ENCODE results near the gene NRXN3.

The NRXN3 gene

DNA sequence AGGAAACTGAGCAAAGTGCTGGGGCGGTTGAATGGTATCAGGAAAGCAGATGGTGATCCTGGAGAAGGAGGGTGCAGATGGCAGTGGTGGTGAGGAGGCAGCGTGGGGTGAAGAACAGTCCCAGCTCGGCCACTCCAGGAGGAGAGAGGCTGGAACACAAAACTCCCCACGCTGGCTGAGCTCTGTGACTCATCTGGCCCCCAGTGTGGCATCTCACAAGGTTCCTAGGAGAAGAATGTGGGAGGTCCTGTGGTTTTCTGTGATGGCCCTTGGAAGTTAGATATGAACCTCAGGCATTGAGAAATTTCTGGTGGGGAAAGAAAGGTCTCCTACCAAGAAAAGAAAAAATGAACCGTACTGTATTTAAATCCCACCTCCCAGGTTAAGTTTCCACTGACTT, 8.0 kb upstream of the NRXN3 start:
- no peak for DNase-seq
- intact Hi-C loops (cut with DNase I): no loop called here

- peak in 23 of 42 donors; percentile 29 to 73 (median 44) for DNase-seq
- intact Hi-C loops (cut with DNase I): no loop called here
Observed at GRCh38 chr14:78164226-78164853, 5.8 kb upstream of the NRXN3 start.

- intact Hi-C loops (cut with DNase I): no loop called here
- no peak for DNase-seq
Observed at GRCh38 chr14:78172428-78172827, 2.3 kb downstream of the NRXN3 start.

DNA sequence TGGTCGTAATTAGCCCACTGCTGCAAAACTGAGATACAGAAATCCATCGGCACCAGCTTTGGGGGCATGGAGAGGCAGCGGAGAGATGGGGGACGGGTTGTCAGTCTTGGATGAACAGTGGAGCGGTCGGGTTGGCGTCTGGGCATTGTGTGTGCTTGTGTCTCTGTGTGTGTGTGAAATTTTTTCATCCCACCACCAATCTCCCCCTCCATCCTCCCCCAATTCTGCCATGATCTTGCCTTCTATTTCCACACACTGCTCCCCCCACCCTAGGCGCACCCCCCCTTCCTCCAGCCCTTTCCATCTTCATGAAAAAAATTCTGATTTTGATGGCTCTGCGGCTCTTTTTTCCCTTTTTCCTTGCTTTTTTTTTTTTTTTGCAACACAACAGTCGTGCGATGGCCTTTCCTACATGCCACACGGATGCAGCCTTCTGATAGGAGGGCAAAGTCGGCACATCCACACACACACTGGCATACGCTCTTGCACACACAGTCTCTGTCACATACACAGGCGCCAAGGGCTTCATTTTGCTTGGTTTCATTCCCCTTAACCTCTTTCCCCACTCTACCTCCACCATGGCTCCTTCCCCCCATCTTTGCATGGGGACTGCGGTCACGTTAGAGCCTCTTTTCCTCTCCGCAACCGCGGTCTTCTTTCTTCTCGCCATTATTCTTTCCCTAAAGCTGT, 3.3 kb downstream of the NRXN3 start:
- peak in 18 of 42 donors; percentile 16 to 71 (median 40) for DNase-seq
- intact Hi-C loops (cut with DNase I): no loop called here

DNA sequence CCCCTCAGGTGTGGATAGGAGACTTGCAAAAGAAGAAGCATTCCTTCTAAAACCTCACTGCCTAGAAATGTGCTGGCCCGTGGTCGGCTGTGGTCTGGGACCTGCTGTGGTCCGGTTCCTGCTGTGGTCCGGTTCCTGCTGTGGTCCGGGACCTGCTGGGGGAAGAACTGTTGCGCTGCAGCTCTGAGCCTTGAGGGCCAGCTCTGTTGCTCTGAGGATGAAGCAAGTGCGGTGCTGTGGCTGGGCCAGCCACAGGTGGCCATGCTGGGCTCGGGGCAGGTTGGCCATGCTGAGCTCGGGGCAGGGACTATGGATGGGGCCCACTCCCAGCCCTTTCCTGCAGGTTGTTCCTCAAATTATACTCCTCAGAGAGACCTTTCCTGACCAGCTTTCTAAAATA, 5.2 kb downstream of the NRXN3 start:
- DNase-seq: no peak
- intact Hi-C loops (cut with DNase I): no loop called here

GRCh38 chr14:78178071-78178470, 7.9 kb downstream of the NRXN3 start:
- no peak for DNase-seq
- intact Hi-C loops (cut with DNase I): no loop called here

GRCh38 chr14:78178971-78179370, 8.8 kb downstream of the NRXN3 start:
- intact Hi-C loops (cut with DNase I): no loop called here

DNA sequence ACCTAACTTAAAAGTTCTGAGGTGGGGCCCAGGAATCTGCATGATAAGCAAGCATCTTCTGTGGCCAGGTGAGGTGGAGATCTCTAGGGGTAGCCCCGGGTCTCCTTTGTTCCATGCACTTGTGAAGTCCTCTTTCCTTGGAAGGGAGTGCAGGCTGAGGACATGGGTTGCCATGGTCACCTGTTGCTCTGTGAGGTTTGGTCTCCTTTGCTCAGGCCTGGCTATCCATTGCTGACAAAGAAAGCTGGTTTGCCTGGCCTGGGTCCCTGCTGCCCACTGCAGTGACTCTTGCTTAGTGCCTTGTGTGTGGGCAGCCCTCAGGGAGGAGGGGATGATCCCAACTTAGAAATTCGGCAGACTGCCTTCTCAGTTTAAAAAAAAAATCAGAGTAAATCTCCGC, 11.1 kb downstream of the NRXN3 start:
- intact Hi-C loops (cut with DNase I): no loop called here
- DNase-seq: no peak

More at GRCh38 chr14:78178971-78179370, 8.8 kb downstream of the NRXN3 start:
- peak in 35 of 42 donors; percentile 17 to 84 (median 49) for DNase-seq

GRCh38 chr14:78182722-78183121, 12.5 kb downstream of the NRXN3 start:
- no peak for DNase-seq
- intact Hi-C loops (cut with DNase I): no loop called here

DNA sequence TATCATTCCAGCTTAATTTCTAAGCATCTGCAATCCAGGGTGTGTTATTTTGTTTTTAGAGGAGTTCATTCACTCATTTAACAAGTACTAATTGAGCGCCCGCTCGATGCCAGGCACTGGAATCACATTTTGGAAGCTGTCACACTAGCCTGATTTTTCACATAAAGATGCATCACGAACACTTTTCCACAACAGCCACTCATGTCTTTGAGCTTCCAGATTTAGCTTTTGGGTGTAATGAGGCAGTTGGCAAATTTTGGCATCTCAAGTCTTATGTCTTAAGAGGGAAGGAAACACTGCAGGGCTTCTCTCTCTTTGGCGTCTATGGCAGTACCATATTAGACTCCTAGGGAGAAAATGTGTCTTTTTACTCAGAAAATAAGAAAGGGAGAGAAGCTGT, 14.0 kb downstream of the NRXN3 start:
- peak in 7 of 42 donors; percentile 12 to 50 (median 20) for DNase-seq
- intact Hi-C loops (cut with DNase I): no loop called here

DNA sequence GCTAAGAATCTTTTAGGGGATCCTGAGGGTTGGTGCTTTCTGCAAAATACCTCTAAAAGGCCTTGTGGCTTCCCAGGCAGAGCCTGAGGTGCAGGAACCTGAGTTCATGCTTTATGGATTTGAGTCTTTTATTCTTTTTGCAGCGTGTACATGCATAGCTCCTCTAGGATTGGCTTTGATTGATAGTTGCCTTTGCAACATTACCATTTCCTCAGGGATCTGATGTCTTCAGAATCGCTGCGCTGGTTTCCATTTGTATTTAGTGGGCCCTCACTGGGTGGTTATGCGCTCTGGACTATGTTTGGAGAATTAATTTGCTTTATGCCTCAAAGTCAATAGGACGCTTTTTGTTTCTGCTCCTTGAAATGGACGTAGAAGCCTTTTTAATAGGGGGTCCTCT, 16.1 kb downstream of the NRXN3 start:
- intact Hi-C loops (cut with DNase I): no loop called here
- DNase-seq: no peak

DNA sequence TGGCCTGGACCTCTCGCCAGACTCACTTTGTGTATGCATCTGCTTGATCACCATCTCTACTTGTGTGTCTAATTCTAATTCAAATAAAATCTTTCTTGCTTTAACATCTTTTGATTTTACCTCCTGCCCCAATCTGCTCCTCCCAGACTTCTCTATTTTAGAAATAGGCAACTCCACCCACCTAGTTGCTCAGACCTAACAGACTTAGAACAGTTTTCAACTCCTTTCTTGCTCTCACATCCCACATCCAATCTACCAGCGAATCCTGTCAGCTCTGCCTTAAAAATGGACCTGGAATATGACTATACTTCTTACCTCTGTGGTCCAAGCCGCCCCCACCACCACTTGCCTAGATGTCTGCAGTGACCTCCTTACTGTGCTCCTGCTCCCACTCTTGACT, 18.7 kb downstream of the NRXN3 start:
- intact Hi-C loops (cut with DNase I): no loop called here
- DNase-seq: peak in 7 of 42 donors; percentile 10 to 61 (median 36)

DNA sequence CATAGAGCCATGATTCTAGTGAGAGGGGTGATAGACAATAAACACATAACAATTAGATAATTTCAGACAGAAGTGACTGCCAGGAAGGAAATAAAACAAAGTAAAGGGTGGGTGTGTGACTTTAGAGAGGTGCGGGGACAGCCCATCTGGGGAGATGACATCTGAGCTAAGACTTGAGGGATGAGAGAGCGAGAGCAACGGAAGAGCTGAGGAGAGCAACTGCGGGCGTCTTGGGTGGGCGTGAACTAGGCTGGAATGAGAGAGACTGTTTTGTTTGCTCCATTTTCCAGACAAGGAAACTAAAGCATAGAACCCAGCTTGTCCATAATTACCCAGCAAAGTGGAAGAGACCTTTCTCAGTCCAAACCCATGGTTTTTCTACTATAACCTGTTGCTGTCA, 25.3 kb downstream of the NRXN3 start:
- intact Hi-C loops (cut with DNase I): no loop called here
- DNase-seq: peak in 4 of 42 donors; percentile 39 to 59 (median 50)

DNA sequence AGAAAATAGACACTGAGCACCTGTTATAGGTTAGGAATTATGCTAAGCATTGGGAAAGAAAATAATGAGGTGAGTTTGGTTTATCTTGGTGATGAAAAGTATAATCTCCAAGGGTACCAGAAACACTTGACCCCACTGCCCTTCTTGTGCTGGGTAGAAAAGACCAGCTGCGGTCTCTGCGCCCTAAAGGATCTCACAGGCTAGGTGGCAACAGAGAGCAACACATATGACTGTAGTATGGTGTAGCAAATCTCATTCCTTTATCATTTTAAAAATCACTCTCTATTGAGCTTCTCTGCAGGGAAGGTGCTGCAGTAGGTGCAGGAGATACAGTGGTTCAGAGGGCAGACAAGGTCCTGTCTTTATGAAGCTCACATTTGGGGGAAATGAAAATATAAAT, 26.1 kb downstream of the NRXN3 start:
- no peak for DNase-seq

GRCh38 chr14:78197051-78197450, 26.9 kb downstream of the NRXN3 start:
- DNase-seq: peak in 26 of 42 donors; percentile 24 to 72 (median 50)
- intact Hi-C loops (cut with DNase I): no loop called here

More for the DNA sequence above, 26.1 kb downstream of the NRXN3 start:
- intact Hi-C loops (cut with DNase I): no loop called here

DNA sequence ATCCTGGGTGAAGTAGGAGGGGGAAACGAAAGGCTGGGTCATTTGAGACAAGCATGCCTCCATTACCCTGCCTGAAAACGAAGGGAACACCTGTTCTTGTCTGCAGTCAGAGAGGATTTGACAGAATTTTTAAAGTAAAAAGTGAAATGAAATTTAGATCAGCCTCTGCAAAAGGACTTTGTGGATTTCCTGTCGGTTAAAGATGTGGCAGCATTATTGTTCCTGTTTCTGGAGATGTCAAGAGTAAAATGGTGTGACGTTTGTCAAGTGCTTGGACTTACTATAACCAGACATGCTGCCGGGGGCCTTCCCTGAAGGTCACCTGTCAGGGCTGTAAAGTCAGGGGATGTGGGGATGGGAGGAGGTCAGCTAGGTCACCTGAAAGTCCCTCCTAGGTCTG, 32.0 kb downstream of the NRXN3 start:
- no peak for DNase-seq
- intact Hi-C loops (cut with DNase I): no loop called here

- intact Hi-C loops (cut with DNase I): no loop called here
- DNase-seq: no peak
Observed at GRCh38 chr14:78202976-78203375, 32.8 kb downstream of the NRXN3 start.

DNA sequence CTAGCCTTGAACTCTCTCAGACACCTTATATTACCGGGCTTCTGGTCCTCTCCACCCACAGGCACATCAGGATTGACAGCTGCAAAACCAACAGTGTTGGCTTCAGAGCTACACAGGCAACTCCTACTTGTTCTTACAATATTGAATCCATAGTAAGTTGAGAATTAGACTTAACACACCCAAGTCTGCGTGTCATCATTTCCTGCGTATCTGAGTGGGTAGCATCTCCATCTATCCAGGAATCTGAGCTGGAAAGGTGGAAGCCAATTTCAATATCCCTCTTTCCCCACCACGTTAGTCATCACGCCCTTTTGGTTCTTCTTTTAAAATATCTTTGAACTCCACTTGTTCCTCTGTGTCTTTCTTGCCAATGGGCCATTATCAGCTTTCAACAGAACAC, 37.2 kb downstream of the NRXN3 start:
- DNase-seq: peak in 13 of 42 donors; percentile 10 to 64 (median 29)
- intact Hi-C loops (cut with DNase I): no loop called here

- intact Hi-C loops (cut with DNase I): no loop called here
- DNase-seq: no peak
Observed at GRCh38 chr14:78220273-78220672, 50.1 kb downstream of the NRXN3 start.

DNA sequence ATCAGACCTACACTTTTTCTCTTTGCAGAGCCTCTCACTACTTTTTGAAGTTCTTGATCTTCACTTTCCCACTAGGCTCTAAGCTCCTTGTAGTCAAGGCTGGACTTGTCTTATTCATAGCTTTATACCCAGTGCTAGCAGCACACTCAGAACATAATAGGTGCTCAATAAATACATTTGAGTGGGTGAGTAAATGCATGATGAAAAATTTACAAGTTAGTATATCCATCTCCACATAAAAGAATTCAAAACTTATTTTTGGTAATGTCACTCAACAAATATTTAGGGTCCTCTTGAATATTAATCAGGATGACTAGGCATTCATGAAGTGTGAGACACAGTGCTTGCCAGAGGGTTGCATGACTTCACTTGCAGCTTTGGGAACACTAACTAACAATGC, 52.6 kb downstream of the NRXN3 start:
- intact Hi-C loops (cut with DNase I): no loop called here
- no peak for DNase-seq

All from head of caudate nucleus (tissue), 42 donors.